NCI-H2029 treated with DMSO at 0.1 percent for 48 hours (cell line): ENCODE data around the gene DEUP1.

ENCODE experiments used
- DNase-seq: peaks from one replicate; lab custom pipeline; 2025; lab: John Stamatoyannopoulos, UW

The DEUP1 gene

GRCh38 chr11:93478841-93479240 is 148.3 kb downstream of the DEUP1 start:
- no peak for DNase-seq

- DNase-seq: no peak
These were observed 149.7 kb downstream of the DEUP1 start for GRCh38 chr11:93480256-93480655.

- DNase-seq: no peak
These were observed 150.2 kb downstream of the DEUP1 start for GRCh38 chr11:93480756-93481155.

DNA sequence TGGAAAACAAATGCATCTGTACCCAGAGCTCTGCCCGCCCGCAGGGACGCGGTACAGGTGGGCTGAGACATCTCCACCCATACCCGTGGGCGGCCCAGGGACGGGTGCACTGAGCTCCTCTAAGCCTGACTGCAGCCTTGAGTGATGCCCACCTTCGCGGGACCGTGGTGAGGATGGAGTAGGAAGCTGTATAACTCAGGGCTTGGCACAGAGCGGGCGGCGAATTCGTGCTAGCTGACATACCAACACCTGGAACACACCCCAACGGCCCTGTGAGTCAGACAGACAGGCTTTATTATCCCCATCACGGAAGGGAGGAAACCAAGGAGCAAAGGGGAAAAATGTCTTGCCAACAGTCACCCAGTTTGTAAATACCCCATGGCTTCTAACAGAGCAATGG is 150.7 kb downstream of the DEUP1 start:
- DNase-seq: no peak

DNA sequence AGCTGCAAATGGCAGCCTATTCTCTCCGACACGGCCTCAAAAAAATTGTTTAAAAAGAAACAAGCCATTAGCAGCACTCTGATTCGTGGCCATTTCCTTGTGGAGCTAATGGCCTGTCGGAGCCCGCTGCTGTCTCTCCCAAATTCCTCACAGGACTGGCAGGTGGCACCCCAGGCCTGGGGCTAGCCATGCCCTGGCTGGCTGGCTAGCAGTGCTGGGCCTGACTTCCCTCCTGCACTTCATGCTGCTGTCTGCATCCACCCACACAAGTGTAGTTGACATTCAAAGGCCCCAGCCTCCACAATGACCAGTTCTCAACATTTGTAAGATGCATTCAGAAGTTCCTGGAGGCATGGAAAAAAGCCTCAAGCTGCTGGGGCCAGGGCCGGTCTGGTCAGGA is 151.2 kb downstream of the DEUP1 start:
- no peak for DNase-seq

DNA sequence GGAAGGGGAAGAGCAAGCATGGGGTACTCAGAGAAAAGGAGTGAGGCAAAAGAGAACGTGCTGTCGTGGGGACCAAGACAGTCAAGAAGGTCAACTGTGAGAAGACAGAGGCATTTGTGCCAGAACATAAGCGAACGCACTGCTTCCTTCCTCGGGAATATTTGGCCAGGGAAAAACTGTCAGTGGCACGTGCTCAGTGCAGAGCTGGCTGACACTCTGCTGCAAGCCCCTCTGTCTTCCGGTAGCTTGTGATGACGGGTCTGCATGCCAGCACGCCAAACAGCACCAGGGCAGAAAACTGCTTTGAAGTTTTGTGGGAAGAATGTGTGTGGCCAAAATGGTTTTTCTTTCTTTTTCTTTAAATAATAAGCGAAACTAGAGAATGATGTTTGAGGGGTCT is 152.0 kb downstream of the DEUP1 start:
- no peak for DNase-seq

GRCh38 chr11:93484716-93485115 is 154.2 kb downstream of the DEUP1 start:
- no peak for DNase-seq

DNA sequence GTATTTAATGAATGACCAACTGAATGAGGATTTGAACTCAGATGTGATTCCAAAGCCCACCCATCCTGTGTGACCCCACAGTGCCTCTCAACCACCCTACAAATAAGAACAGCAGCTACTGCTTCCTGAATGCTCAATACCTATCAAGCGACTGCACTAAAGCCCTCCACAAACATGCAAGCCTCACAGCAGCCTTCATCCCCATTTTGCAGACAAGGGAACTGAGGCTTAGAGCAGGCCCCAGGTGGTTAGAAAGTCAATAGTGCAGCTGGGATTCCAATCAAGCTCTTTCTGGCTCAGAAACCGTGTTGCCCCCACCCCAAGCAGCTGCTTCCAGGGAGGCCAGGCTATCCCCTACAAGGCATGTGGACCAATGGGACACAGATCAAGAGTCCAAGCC is 155.4 kb downstream of the DEUP1 start:
- no peak for DNase-seq

DNA sequence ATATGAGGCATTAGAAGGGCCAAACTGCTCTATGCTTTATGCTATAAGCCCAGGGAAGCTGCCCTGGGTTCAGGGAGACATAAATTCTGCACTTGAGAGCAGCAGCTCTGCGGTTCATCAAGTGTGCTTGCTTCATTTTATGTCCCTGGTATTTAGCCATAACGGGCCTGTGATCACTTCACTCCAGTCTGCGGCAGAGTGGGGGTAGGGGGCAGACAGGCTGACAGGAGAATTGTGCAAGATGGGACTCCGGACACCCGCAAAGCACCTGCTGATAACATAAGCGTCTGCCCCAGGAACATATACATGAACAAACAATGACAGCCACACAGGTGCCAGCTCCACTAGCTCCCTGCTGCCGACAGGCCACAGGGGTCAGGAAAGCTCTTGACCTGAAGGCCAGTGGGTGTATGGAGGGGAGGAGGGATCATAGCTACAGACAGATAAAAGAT is 156.5 kb downstream of the DEUP1 start:
- peak; percentile 67 for DNase-seq
